ENCODE measurements around the gene CCR6. TPM values are rescaled to one million over a fixed set of nuclear protein-coding genes. Genes with fewer than 3 reads are reported as not detected.

CCR6 gene
- total and polyA plus RNA-seq, 2 of the 8 experiments (the other 6 are each of a cell fraction or from before 2014, with no cell fraction given): 0.06 TPM; not detected in 1

GRCh38 chr6:167108278-167108677 is 14.6 kb upstream of the CCR6 start (continued):
- TF ChIP-seq MAX (IDR thresholded peaks at IDR 0.05) (no peak), KDM1A (IDR thresholded peaks at IDR 0.05; ENCODE audit: borderline replicate concordance, low read length) (no peak), CREB1 (IDR thresholded peaks at IDR 0.05) (no peak), HDAC2 (IDR thresholded peaks at IDR 0.05; ENCODE audit: borderline replicate concordance in 1 of 2, low read depth in 2 of 2, low read length in 2 of 2) (no peak)

All from H1 (cell line).